ENCODE data around the gene CCL11.

The CCL11 gene

DNA sequence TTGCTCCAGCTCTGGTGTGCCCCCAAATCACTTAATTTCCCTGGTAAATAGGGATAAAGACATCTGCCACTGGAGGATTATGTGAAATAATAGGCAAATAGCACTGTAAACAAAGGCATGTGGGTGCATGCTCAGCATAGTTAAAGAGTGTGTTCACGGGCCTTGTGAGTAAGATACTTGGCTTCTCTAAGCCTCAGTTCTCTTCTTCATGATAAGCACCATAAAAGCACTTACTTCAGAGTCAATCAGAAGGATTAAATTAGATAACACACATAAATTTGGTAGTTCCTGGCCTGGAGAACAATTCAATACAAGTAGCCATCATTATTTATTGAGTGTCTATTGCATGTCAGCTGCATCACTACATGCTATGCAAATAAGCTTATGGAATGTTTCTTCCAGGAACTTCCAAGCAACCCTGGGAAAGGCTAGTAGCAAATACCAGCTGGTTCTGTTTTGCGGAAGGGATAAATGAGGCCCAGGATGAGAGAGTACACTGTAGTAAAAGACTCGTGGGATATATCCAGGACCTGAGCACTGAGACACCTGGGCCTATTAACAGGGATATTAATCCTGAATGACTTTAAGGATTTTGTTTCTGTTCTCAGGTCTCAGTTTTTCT, 14.5 kb downstream of the CCL11 start:
- TF ChIP-seq CTCF (IDR thresholded peaks at IDR 0.05; ENCODE audit: insufficient read depth, missing control alignments) = no peak
- FAIRE-seq = no peak
- no peak for DNase-seq (ENCODE audit: insufficient read length, low spot score)

GRCh38 chr17:34300652-34301370, 15.3 kb downstream of the CCL11 start:
- no peak for TF ChIP-seq CTCF (IDR thresholded peaks at IDR 0.05; ENCODE audit: insufficient read depth, missing control alignments)
- DNase-seq (ENCODE audit: insufficient read length, low spot score) (no peak), FAIRE-seq (no peak)

- TF ChIP-seq CTCF (IDR thresholded peaks at IDR 0.05; ENCODE audit: insufficient read depth, missing control alignments) = no peak
- DNase-seq (ENCODE audit: insufficient read length, low spot score) = no peak
- FAIRE-seq = no peak
Observed at GRCh38 chr17:34301986-34302385, 16.4 kb downstream of the CCL11 start.

GRCh38 chr17:34302636-34303035, 17.1 kb downstream of the CCL11 start:
- TF ChIP-seq CTCF (IDR thresholded peaks at IDR 0.05; ENCODE audit: insufficient read depth, missing control alignments) = no peak
- no peak for DNase-seq (ENCODE audit: insufficient read length, low spot score)
- no peak for FAIRE-seq

GRCh38 chr17:34303606-34304005, 18.1 kb downstream of the CCL11 start:
- FAIRE-seq = no peak
- DNase-seq (ENCODE audit: insufficient read length, low spot score) = no peak
- TF ChIP-seq CTCF (IDR thresholded peaks at IDR 0.05; ENCODE audit: insufficient read depth, missing control alignments) = no peak

DNA sequence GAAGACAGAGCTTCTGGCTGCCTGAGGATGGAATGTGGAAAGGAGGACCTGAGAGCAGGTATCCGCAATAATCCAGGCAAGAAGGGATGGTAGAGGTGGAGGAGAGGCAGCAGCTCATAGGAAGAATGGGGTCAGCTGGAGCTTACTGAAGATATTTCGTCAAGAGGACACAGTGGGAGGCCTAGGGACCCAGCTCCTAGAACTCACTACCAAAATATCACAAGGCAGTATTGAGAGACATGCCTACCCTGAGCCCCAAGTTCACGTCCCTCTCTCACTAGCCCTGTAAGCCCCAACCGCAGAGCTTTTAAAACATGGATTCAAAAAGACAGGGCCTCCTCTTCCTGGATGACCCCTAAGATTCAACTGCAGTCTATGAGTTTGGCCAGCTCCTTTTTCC, 19.5 kb downstream of the CCL11 start:
- DNase-seq (ENCODE audit: insufficient read length, low spot score) (no peak), FAIRE-seq (no peak)
- TF ChIP-seq CTCF (IDR thresholded peaks at IDR 0.05; ENCODE audit: insufficient read depth, missing control alignments) = no peak

DNA sequence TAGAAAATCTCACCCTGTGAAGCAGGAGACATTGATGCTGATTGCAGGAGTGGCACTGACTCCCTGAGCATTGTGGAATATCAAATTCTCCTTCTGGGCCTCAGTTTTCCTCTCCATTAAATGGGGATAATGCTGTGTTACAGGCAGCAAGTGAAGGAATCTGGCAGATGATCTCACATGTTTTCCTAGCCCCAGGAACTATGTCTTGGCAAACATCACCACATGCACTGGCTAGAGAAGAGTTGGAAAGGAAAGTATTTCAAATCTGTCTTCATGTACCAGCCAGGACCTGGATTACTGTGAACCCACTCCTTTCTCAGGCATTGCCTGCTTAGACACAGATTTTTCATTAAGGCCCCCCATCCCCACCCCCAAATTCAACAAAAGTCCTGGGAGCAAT, 20.1 kb downstream of the CCL11 start:
- no peak for FAIRE-seq
- TF ChIP-seq CTCF (IDR thresholded peaks at IDR 0.05; ENCODE audit: insufficient read depth, missing control alignments) = no peak
- no peak for DNase-seq (ENCODE audit: insufficient read length, low spot score)
